K562 (cell line): ENCODE results near the gene FOXK2. TPM values are rescaled to one million over a fixed set of nuclear protein-coding genes. Genes with fewer than 3 reads are reported as not detected.
A peak's percentile ranks its signal among the peaks of the same experiment; 100 is the strongest.
"Not testable (repeated sequence)": the region's sequence is repeated elsewhere in the genome, so short reads cannot be mapped to it uniquely, and the experiment has no call there.

Experiments used
- ATAC-seq: fragments of 200-7000 bp; cut with Tn5 transposase; 3 replicates; pipeline ENCODE4 v1.9.1; 2020; ENCODE audit warnings: moderate library complexity
- BruUV-seq: library from RNA; stranded (reverse); fragments of 400-500 nt; replicated peaks from 2 replicates; lab custom pipeline; 2021; lab: Mats Ljungman, UMichigan
- CTCF ChIA-PET: fragments of 300-600 bp; formaldehyde crosslinking; extraction: SDS; loops from one replicate; lab custom pipeline; 2021; ENCODE audit warnings: low intra/inter-chr PET ratio; lab: Yijun Ruan, JAX
- POLR2A ChIA-PET: fragments of 300-600, 350-650 bp; sonication (Branson Sonifier 250); formaldehyde crosslinking; extraction: SDS; loops from one replicate; lab custom pipeline; 2021; ENCODE audit warnings: antibody characterized with exemption, inconsistent platforms; lab: Yijun Ruan, JAX
- DNase-seq, 4 experiments: peaks; one replicate each; pipeline versions ENCODE4 v3.0.0 to v3.0.0-alpha.2; 2011 to 2018; ENCODE audit warnings: low spot score in 3 of 4, mixed read lengths in 3 of 4; ENCODE audit errors: extremely low read depth in 1 of 4
- FAIRE-seq: peaks from 2 replicates; lab custom pipeline; 2011; peaks lifted over from hg19 to GRCh38; lab: Jason Lieb, UNC
- H2AFZ ChIP-seq: 2 replicates; pipeline ENCODE4 v1.6.0; 2011; ENCODE audit warnings: low read depth, low read length, control low read depth, inconsistent platforms
- H3K27ac ChIP-seq: fragments of 200-600 bp; 3 replicates; pipeline ENCODE4 v1.8.0; 2011; ENCODE audit warnings: low read depth, mild to moderate bottlenecking, control low read depth, inconsistent platforms, low read length, moderate library complexity, mixed read lengths; ENCODE audit errors: extremely low read depth
- H3K27me3 ChIP-seq, 2 experiments: fragments of 300-600 bp in 1 of 2; 2 replicates in 1 of 2; 3 replicates in 1 of 2; pipeline versions ENCODE4 v1.6.0 to v1.8.0; 2011; ENCODE audit warnings: inconsistent platforms in 2 of 2, low read length in 2 of 2, mild to moderate bottlenecking in 1 of 2, mixed read lengths in 1 of 2, moderate library complexity in 1 of 2; ENCODE audit not compliant: control insufficient read depth in 2 of 2, insufficient read depth in 2 of 2
- H3K36me3 ChIP-seq: fragments of 300-600 bp; 3 replicates; pipeline ENCODE4 v1.8.0; 2011; ENCODE audit warnings: mild to moderate bottlenecking, low read length, inconsistent platforms; ENCODE audit not compliant: control insufficient read depth, insufficient read depth
- H3K4me1 ChIP-seq, 2 experiments: fragments of 200-600 bp in 1 of 2; replicated peaks in 1 of 2; 2 replicates in 1 of 2; 3 replicates in 1 of 2; pipeline versions ENCODE4 v1.5.1 to v1.8.0; 2011; ENCODE audit warnings: inconsistent platforms in 2 of 2, low read length in 2 of 2, mild to moderate bottlenecking in 1 of 2, mixed read lengths in 1 of 2, moderate library complexity in 1 of 2; ENCODE audit not compliant: control insufficient read depth in 2 of 2, insufficient read depth in 2 of 2
- H3K4me2 ChIP-seq: 2 replicates; pipeline ENCODE4 v1.6.1; 2011; ENCODE audit warnings: low read length, control low read depth, inconsistent platforms, mixed read lengths; ENCODE audit not compliant: insufficient read depth
- H3K4me3 ChIP-seq: fragments of 200-600 bp; sonication (generic), shearing (Covaris generic); 2 replicates; pipeline ENCODE4 v1.5.1; 2016; ENCODE audit warnings: control low read depth, inconsistent platforms
- H3K79me2 ChIP-seq: fragments of 200-600 bp; 3 replicates; pipeline ENCODE4 v1.8.0; 2011; ENCODE audit warnings: low read length, inconsistent platforms; ENCODE audit not compliant: control insufficient read depth, insufficient read depth
- H3K9ac ChIP-seq, 2 experiments: 2 replicates each; pipeline versions ENCODE4 v1.6.0 to v1.6.1; 2011; ENCODE audit warnings: low read depth in 2 of 2, low read length in 2 of 2, control low read depth in 1 of 2, inconsistent platforms in 1 of 2, mild to moderate bottlenecking in 1 of 2, mixed read lengths in 1 of 2; ENCODE audit not compliant: insufficient read depth in 1 of 2
- H3K9me1 ChIP-seq: one replicate; pipeline ENCODE4 v1.6.0; 2011; ENCODE audit warnings: inconsistent platforms, mild to moderate bottlenecking, low read length, moderate library complexity; ENCODE audit not compliant: control insufficient read depth, insufficient read depth
- H3K9me3 ChIP-seq: replicated peaks from 2 replicates; pipeline ENCODE4 v1.5.1; 2011; ENCODE audit warnings: low read depth, low read length, inconsistent platforms; ENCODE audit not compliant: control insufficient read depth, insufficient read depth
- H4K20me1 ChIP-seq: replicated peaks from 2 replicates; pipeline ENCODE4 v1.6.1; 2011; ENCODE audit warnings: low read length, inconsistent platforms, mixed read lengths; ENCODE audit not compliant: control insufficient read depth, insufficient read depth
- CBX3 ChIP-seq, 2 experiments: IDR thresholded peaks; 1 replicate in 1 of 2; 2 replicates in 1 of 2; pipeline ENCODE4 v1.6.1; 2012; ENCODE audit warnings: inconsistent platforms in 2 of 2, low read length in 2 of 2, borderline replicate concordance in 1 of 2, control low read depth in 1 of 2
- CBX5 ChIP-seq: IDR thresholded peaks from 2 replicates; pipeline ENCODE4 v1.6.1; 2014; ENCODE audit warnings: low read depth, borderline replicate concordance
- PKNOX1 ChIP-seq: fragments of 450-650 bp; IDR thresholded peaks from 2 replicates; pipeline ENCODE4 v1.6.1; 2016
- TRIM24 ChIP-seq, 2 experiments: fragments of 450-650 bp; IDR thresholded peaks; 2 replicates each; pipeline ENCODE4 v1.6.1; 2016
- TRIM28 ChIP-seq: fragments of 450-650 bp; IDR thresholded peaks from 2 replicates; pipeline ENCODE4 v1.6.1; 2017
- ZNF280A ChIP-seq: fragments of 450-650 bp; IDR thresholded peaks from 2 replicates; pipeline ENCODE4 v1.6.1; 2018; ENCODE audit warnings: mild to moderate bottlenecking, low read depth; ENCODE audit not compliant: partially characterized antibody
- ZNF384 ChIP-seq: IDR thresholded peaks from 2 replicates; pipeline ENCODE4 v1.6.1; 2012; ENCODE audit warnings: low read depth, low read length, improper control_type of control experiment
- WGBS: fragments of 100-300 bp; shearing (Covaris generic); methylation state at CpG from one replicate; pipeline ENCODE4 v1.1.6; 2016; ENCODE audit warnings: low coverage, mixed read lengths; ENCODE audit not compliant: insufficient coverage; ENCODE audit errors: missing lambda C conversion rate; 5-methylcytosine and 5-hydroxymethylcytosine counted together
- in situ Hi-C: fragments of 300-500 bp; cut with MboI; formaldehyde crosslinking; loops from 4 replicates; pipeline ENCODE4 v1.15.0; 2018; ENCODE audit warnings: inconsistent platforms, mixed read lengths
- intact Hi-C: fragments of 100-400 bp; cut with micrococcal nuclease; formaldehyde crosslinking; loops from 2 replicates; pipeline ENCODE4 v1.14.2; 2022
- polyA plus RNA-seq, 8 experiments: library from polyadenylated mRNA; depleted of rRNA in 4 of 8; stranded (reverse) in 5 of 8; unstranded in 3 of 8; fragments of >200 nt; fragmentation: Nextera tagmentation in 2 of 8; fragmentation: Illumina TruSeq in 1 of 8; extraction: Ambion mirVana in 2 of 8; extraction: Trizol in 1 of 8; gene quantifications; 2 replicates each; pipeline versions ENCODE4 v1.2.1 to v1.2.3, GENCODE V29; 2011 to 2014; ENCODE audit warnings: inconsistent platforms in 1 of 8, missing spikeins in 1 of 8
- total RNA-seq, 7 experiments: library from RNA; depleted of rRNA in 6 of 7; stranded (reverse); fragments of >200 nt in 6 of 7; fragmentation: Illumina TruSeq in 2 of 7; extraction: Trizol in 2 of 7; gene quantifications; 2 replicates each; pipeline versions ENCODE4 v1.2.1 to v1.2.3, GENCODE V29; 2011 to 2021; ENCODE audit warnings: low replicate concordance in 1 of 7

The FOXK2 gene
- total and polyA plus RNA-seq, 9 of the 15 experiments (the other 6 are each of a cell fraction or from before 2014, with no cell fraction given): 3.0 to 86.0 (median 44.1) TPM

GRCh38 chr17:82513864-82514263, 5.7 kb upstream of the FOXK2 start:
- CTCF ChIA-PET, H3K79me2 ChIP-seq, intact Hi-C loops, H3K4me1 ChIP-seq, H3K4me2 ChIP-seq, FAIRE-seq, H3K4me3 ChIP-seq, BruUV-seq, POLR2A ChIA-PET, DNase-seq, H2AFZ ChIP-seq, H3K9ac ChIP-seq, H3K27me3 ChIP-seq, in situ Hi-C loops, H4K20me1 ChIP-seq, H3K27ac ChIP-seq, H3K36me3 ChIP-seq, H3K9me1 ChIP-seq, ATAC-seq, H3K9me3 ChIP-seq: not testable (repeated sequence)
- TF ChIP-seq TRIM28 (peak; percentile 97), CBX3 (IDR thresholded peaks at IDR 0.05; ENCODE audit: borderline replicate concordance in 1 of 2, low read length in 2 of 2) (peak in 1 of 2 experiments; percentile 90; a peak in 2 of 3 replicates), TRIM24 (IDR thresholded peaks at IDR 0.05) (peak; percentile 60 to 75), ZNF384 (peak; percentile 66; the same call in 1 of the 2 replicates), CBX5 (peak; percentile 70; the same call in 1 of the 2 replicates), PKNOX1 (peak; percentile 28; the same call in 1 of the 2 replicates), ZNF280A (peak; percentile 87)
- 74% methylated on average over 10 of the region's 10 CpGs for WGBS
